Gastrocnemius medialis (tissue), 4 donors: ENCODE data around the gene SNRPN. TPM values are rescaled to one million over a fixed set of nuclear protein-coding genes. Genes with fewer than 3 reads are reported as not detected.
"Not testable (repeated sequence)": the region's sequence is repeated elsewhere in the genome, so short reads cannot be mapped to it uniquely, and the experiment has no call there.

ENCODE experiments used
- ATAC-seq, 2 donors: fragments of 150-250 bp; one replicate each; pipeline ENCODE4 v1.9.1; 2016
- DNase-seq, 2 donors: peaks; one replicate each; pipeline ENCODE4 v3.0.0-alpha.2; 2019
- H3K27ac ChIP-seq, 4 donors: fragments of 200-600 bp; sonication (generic); 1 replicate in 1 of 4; 2 replicates in 3 of 4; pipeline ENCODE4 v1.5.1; 2016 to 2018; ENCODE audit warnings: mild to moderate bottlenecking in 2 of 4, moderate library complexity in 1 of 4
- H3K27me3 ChIP-seq, 3 donors: fragments of 200-600 bp; sonication (generic) in 2 of 3; 1 replicate in 1 of 3; 2 replicates in 2 of 3; pipeline versions ENCODE4 v1.5.1 to v1.6.0; 2016 to 2019; ENCODE audit warnings: mild to moderate bottlenecking in 1 of 3, moderate library complexity in 1 of 3
- H3K36me3 ChIP-seq, 2 donors: fragments of 200-600 bp; sonication (generic) in 1 of 2; one replicate each; pipeline ENCODE4 v1.5.1; 2017 to 2018
- H3K4me1 ChIP-seq, 2 donors: fragments of 200-600 bp; sonication (generic) in 1 of 2; one replicate each; pipeline ENCODE4 v1.5.1; 2016 to 2017; ENCODE audit warnings: mild to moderate bottlenecking in 2 of 2
- H3K4me3 ChIP-seq, 4 donors: fragments of 200-600 bp; sonication (generic) in 3 of 4; 1 replicate in 1 of 4; 2 replicates in 3 of 4; pipeline ENCODE4 v1.5.1; 2016 to 2019; ENCODE audit warnings: mild to moderate bottlenecking in 2 of 4
- H3K9me3 ChIP-seq, 3 donors: fragments of 200-600 bp; sonication (generic) in 2 of 3; 1 replicate in 1 of 3; 2 replicates in 2 of 3; pipeline ENCODE4 v1.5.1; 2016 to 2019
- CTCF ChIP-seq, 5 experiments: fragments of 450-650 bp in 3 of 5; fragments of 200-600 bp in 2 of 5; sonication (generic) in 2 of 5; IDR thresholded peaks in 4 of 5; conservative IDR thresholded peaks in 1 of 5; 1 replicate in 4 of 5; 2 replicates in 1 of 5; pipeline ENCODE4 v1.5.1; 2016 to 2019; ENCODE audit warnings: antibody characterized with exemption in 5 of 5, mild to moderate bottlenecking in 3 of 5, moderate library complexity in 3 of 5
- POLR2A ChIP-seq, 2 donors: fragments of 450-650 bp; IDR thresholded peaks; one replicate each; pipeline ENCODE4 v1.6.1; 2017; ENCODE audit warnings: antibody characterized with exemption in 2 of 2, mild to moderate bottlenecking in 2 of 2, moderate library complexity in 2 of 2
- in situ Hi-C, 4 donors: fragments of 200-750 bp; cut with MboI; loops; one replicate each; pipeline versions ENCODE4 v1.15.0 to v1.8.0; 2017; ENCODE audit warnings: low sequenced_read_pairs in 4 of 4
- intact Hi-C: fragments of 100-400 bp; cut with DNase I; formaldehyde crosslinking; loops from one replicate; pipeline ENCODE4 v1.15.1; 2023; ENCODE audit warnings: low total_unique reads
- total RNA-seq, 4 donors: library from RNA; depleted of rRNA; stranded (reverse); fragments of >200 nt; gene quantifications; one replicate each; pipeline versions ENCODE4 v1.1.0 to v1.2.3, GENCODE V29; 2016

Gene SNRPN
- total RNA-seq, 4 donors from 2014 or later = 101 to 323 (median 181) TPM

GRCh38 chr15:24924153-24924552 lies 30.6 kb upstream of the SNRPN start:
- H3K9me3 ChIP-seq = no peaks in the 10 kb centered on the region
- no peaks in the 10 kb centered on the region for H3K27me3 ChIP-seq
- ATAC-seq (no peak), DNase-seq (no peak)
- TF ChIP-seq POLR2A (IDR thresholded peaks at IDR 0.05) (no peak), CTCF (IDR thresholded peaks at IDR 0.05 in 4 of 5, conservative IDR thresholded peaks at IDR 0.05 in 1 of 5) (no peak)
- H3K4me3 ChIP-seq = no peak overlapping the region
- no peak overlapping the region for H3K27ac ChIP-seq
- in situ Hi-C loops = no loop called here
- no peaks in the 10 kb centered on the region for H3K36me3 ChIP-seq
- no peaks in the 10 kb centered on the region for H3K4me1 ChIP-seq
- intact Hi-C loops = no loop called here

GRCh38 chr15:24924621-24925020 lies 30.2 kb upstream of the SNRPN start:
- ATAC-seq (peak in 1 of 2 donors; percentile 74), DNase-seq (no peak)
- Histone ChIP-seq H3K4me3 (no peak overlapping the region), H3K4me1 (no peaks in the 10 kb centered on the region), H3K27ac (no peak overlapping the region), H3K36me3 (no peaks in the 10 kb centered on the region), H3K9me3 (no peaks in the 10 kb centered on the region), H3K27me3 (no peaks in the 10 kb centered on the region)
- intact Hi-C loops = no loop called here
- TF ChIP-seq CTCF (IDR thresholded peaks at IDR 0.05 in 4 of 5, conservative IDR thresholded peaks at IDR 0.05 in 1 of 5) (no peak), POLR2A (IDR thresholded peaks at IDR 0.05) (no peak)
- in situ Hi-C loops = no loop called here

- intact Hi-C loops, H3K27me3 ChIP-seq, ATAC-seq, H3K9me3 ChIP-seq, H3K27ac ChIP-seq, H3K36me3 ChIP-seq, H3K4me3 ChIP-seq, DNase-seq, in situ Hi-C loops, H3K4me1 ChIP-seq: not testable (repeated sequence)
These were observed 22.7 kb upstream of the SNRPN start for GRCh38 chr15:24931874-24932732.

GRCh38 chr15:24933716-24934115 lies 21.1 kb upstream of the SNRPN start:
- H3K4me3 ChIP-seq = no peak overlapping the region
- H3K27me3 ChIP-seq = no peaks in the 10 kb centered on the region
- TF ChIP-seq POLR2A (IDR thresholded peaks at IDR 0.05) = no peak
- no peak for TF ChIP-seq CTCF (IDR thresholded peaks at IDR 0.05 in 4 of 5, conservative IDR thresholded peaks at IDR 0.05 in 1 of 5)
- no peak overlapping the region for H3K27ac ChIP-seq
- in situ Hi-C loops = no loop called here
- ATAC-seq (peak; percentile 46 to 77), DNase-seq (no peak)
- no peaks in the 10 kb centered on the region for H3K36me3 ChIP-seq
- no peaks in the 10 kb centered on the region for H3K9me3 ChIP-seq
- no peaks in the 10 kb centered on the region for H3K4me1 ChIP-seq
- intact Hi-C loops = no loop called here

- intact Hi-C loops, H3K4me3 ChIP-seq, H3K4me1 ChIP-seq, H3K27ac ChIP-seq, H3K27me3 ChIP-seq, in situ Hi-C loops, H3K9me3 ChIP-seq, H3K36me3 ChIP-seq, ATAC-seq, DNase-seq: not testable (repeated sequence)
These were observed 16.6 kb upstream of the SNRPN start for GRCh38 chr15:24938224-24938623.
